Right atrium auricular region (tissue), 2 donors: ENCODE data around the gene HOXD8. TPM values are rescaled to one million over a fixed set of nuclear protein-coding genes. Genes with fewer than 3 reads are reported as not detected.

Experiments
- DNase-seq: peaks from one replicate; pipeline ENCODE4 v3.0.0-alpha.2; 2019; ENCODE audit warnings: low spot score
- H3K27ac ChIP-seq, 2 donors: fragments of 200-600 bp; sonication (generic); 1 replicate in 1 of 2; 2 replicates in 1 of 2; pipeline ENCODE4 v1.5.1; 2016 to 2019
- H3K27me3 ChIP-seq, 2 donors: fragments of 200-600 bp; sonication (generic); one replicate each; pipeline versions ENCODE4 v1.5.1 to v1.6.0; 2017 to 2019
- H3K36me3 ChIP-seq: fragments of 200-600 bp; sonication (generic); one replicate; pipeline ENCODE4 v1.5.1; 2016
- H3K4me1 ChIP-seq, 2 donors: fragments of 200-600 bp; sonication (generic); one replicate each; pipeline versions ENCODE4 v1.5.1 to v1.6.0; 2017 to 2019
- H3K4me3 ChIP-seq, 2 donors: fragments of 200-600 bp; sonication (generic); 1 replicate in 1 of 2; 2 replicates in 1 of 2; pipeline ENCODE4 v1.5.1; 2017 to 2019; ENCODE audit warnings: mild to moderate bottlenecking in 1 of 2, moderate library complexity in 1 of 2
- H3K9me3 ChIP-seq, 2 donors: fragments of 200-600 bp; sonication (generic); one replicate each; pipeline ENCODE4 v1.5.1; 2019
- total RNA-seq, 2 donors: library from RNA; depleted of rRNA; stranded (reverse); fragments of >200 nt; gene quantifications; one replicate each; pipeline ENCODE4 v1.1.0, GENCODE V29; 2016
- TF ChIP-seq, protein P1 (sequence below), 2 donors: fragments of 200-600 bp; sonication (generic); IDR thresholded peaks; one replicate each; pipeline ENCODE4 v1.5.1; 2019; ENCODE audit warnings: antibody characterized with exemption in 2 of 2

HOXD8 gene
- total RNA-seq, 2 donors from 2014 or later: 0.55 to 1.1 TPM

DNA sequence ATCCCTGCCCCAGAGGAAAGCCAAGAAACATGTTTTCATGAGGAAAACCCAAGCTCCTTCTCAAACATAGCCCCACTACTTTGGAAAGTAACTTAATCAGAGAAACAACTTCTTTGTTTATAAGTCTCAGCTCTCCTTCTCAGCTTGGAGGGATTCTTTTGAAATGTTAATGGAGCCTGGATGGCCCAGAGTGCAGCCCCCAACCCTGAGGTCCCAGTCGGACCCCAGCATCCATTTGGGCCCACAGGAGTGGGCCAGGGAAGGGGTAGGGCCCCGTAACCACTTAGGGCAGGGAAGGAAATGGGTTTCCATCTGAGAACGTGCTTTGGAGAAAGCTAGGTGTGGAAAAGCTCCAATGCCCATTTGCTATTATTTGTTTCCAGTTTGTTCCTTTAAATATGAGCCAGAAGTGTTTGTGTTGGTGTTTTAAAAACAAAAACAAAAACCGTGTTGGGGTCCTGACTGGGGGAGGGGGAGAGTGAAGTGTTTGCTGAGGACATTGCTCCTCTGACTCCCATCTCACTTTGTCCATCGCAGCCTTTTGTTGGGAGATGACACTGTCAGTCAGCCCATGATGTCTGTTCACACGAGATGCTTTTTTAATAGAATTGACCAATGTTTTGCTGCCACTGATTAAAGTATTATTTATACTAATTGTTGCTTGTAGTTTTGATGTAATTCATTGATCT lies 26.0 kb downstream of the HOXD8 start:
- Histone ChIP-seq H3K36me3 (no peaks in the 10 kb centered on the region), H3K4me1 (peaks cover 0 to 42% of the 10 kb centered on the region in 2 donors), H3K9me3 (no peaks in the 10 kb centered on the region), H3K27me3 (peaks cover 54 to 56% of the 10 kb centered on the region in 2 donors), H3K27ac (no peak overlapping the region), H3K4me3 (no peak overlapping the region)
- TF ChIP-seq, protein P1, sequence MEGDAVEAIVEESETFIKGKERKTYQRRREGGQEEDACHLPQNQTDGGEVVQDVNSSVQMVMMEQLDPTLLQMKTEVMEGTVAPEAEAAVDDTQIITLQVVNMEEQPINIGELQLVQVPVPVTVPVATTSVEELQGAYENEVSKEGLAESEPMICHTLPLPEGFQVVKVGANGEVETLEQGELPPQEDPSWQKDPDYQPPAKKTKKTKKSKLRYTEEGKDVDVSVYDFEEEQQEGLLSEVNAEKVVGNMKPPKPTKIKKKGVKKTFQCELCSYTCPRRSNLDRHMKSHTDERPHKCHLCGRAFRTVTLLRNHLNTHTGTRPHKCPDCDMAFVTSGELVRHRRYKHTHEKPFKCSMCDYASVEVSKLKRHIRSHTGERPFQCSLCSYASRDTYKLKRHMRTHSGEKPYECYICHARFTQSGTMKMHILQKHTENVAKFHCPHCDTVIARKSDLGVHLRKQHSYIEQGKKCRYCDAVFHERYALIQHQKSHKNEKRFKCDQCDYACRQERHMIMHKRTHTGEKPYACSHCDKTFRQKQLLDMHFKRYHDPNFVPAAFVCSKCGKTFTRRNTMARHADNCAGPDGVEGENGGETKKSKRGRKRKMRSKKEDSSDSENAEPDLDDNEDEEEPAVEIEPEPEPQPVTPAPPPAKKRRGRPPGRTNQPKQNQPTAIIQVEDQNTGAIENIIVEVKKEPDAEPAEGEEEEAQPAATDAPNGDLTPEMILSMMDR (IDR thresholded peaks at IDR 0.05): no peak
- DNase-seq: no peak

DNA sequence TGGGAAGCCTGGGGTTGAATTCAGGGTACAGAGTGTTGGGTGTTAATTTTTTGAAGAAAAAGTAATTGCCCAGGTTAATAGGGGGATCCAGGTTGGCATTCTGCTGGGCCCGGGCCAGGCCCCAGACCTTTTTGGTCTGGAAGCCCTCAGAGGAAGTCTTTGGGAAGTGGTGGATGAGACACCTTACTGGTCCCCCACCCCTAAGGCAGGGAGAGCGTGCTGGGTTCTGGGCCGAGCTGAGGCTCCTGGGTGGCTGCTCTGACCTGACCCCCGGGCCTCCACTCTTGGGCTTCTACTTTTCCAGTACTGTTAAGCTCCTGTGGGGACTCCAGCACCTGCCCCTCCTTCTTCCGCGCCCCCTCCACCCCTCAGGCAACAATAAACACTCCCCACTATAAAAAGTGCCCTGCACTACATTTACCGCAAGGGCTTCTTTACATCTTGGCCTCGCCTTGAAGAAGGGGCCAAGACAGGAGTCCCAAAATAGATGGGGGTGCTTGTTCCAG lies 26.8 kb downstream of the HOXD8 start:
- TF ChIP-seq, protein P1 (IDR thresholded peaks at IDR 0.05): no peak
- DNase-seq: no peak
- Histone ChIP-seq H3K4me1 (peaks cover 0 to 49% of the 10 kb centered on the region in 2 donors), H3K4me3 (no peak overlapping the region), H3K27ac (no peak overlapping the region), H3K36me3 (no peaks in the 10 kb centered on the region), H3K27me3 (peaks cover 51 to 65% of the 10 kb centered on the region in 2 donors), H3K9me3 (no peaks in the 10 kb centered on the region)

DNA sequence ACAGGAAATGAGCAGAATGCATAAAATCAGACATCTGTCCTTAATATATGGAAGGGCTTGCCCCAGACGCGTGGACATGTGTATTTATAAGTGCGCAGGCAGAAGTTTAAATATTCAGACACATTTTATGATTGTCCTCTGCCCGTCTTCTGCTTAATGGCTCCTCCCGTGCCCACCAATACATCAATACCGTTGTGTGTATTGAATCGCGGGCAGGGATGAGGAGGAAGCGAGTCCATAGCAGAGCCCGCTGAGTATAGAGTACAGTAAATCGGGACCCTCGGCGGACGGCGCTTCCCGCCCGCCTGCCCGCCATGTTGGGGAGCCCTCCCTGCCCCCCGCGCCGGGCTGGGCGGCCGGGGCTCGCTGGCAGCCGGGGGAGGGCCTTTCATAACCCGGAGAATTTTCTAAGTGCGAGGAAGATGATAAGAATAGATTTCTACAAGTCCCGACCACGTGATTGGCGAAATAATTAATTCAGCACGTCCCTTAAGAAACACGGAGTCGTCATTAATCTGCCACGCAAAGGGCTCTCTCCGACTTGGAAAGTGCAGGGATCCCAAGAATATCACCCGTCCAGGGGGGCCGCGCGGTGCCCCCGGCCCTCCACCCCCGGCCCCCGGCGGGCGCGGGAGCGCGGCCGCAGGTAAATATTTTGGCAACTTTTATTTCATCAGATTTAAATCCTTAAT lies 27.4 kb downstream of the HOXD8 start, which contains the start of gene HOXD3:
Gene HOXD3, plus strand, starts transcription at position 501 of the 692 bp plus-strand sequence. CDS start 11,808 bp downstream, outside the sequence.
- TF ChIP-seq, protein P1 (IDR thresholded peaks at IDR 0.05): no peak
- no peak for DNase-seq
- Histone ChIP-seq H3K4me1 (peaks cover 0 to 47% of the 10 kb centered on the region in 2 donors), H3K27ac (no peak within 1 kb of the TSS), H3K27me3 (peaks cover 48 to 65% of the 10 kb centered on the region in 2 donors), H3K36me3 (no peaks in the 10 kb centered on the region), H3K4me3 (peak within 1 kb of the TSS in 1 of 2 donors; percentile 7), H3K9me3 (no peaks in the 10 kb centered on the region)

DNA sequence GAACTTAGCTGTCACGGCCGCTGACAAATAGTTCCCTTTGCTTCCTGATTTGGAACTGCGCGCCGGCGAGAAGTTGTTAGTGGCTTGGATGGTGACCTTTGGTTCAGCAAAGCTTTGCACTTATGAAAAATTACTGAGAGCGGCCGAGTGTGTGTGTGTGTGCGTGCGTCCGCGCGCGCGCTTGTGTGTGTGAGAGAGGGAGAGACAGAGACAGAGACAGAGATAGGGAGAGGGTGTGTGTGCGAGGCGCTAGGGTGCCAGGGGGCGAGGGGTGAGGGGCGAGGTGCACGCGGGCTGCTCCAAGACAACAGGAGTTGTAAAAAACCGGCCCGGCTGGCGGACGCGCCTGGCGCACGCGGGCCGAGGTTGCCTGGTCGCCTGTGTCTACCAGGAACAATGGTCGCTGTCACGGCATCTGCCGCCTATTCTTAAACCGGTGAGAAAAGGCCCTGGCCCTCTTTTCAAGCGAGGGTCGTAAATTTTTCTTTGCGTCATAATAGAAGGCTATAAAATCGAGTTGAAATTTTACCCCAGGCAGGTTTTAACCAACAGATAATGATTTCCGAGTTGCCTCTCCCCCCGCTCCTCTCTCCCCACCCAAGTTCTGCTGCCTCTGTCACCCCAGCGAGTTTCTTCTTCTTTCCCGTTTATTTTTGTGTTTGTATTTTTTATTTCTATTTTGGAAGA lies 28.1 kb downstream of the HOXD8 start:
- H3K4me1 ChIP-seq: peaks cover 0 to 47% of the 10 kb centered on the region in 2 donors
- no peaks in the 10 kb centered on the region for H3K9me3 ChIP-seq
- H3K4me3 ChIP-seq: peak overlapping the region in 1 of 2 donors; percentile 7
- no peak for DNase-seq
- no peaks in the 10 kb centered on the region for H3K36me3 ChIP-seq
- no peak overlapping the region for H3K27ac ChIP-seq
- TF ChIP-seq, protein P1 (IDR thresholded peaks at IDR 0.05): no peak
- peaks cover 51 to 67% of the 10 kb centered on the region in 2 donors for H3K27me3 ChIP-seq

DNA sequence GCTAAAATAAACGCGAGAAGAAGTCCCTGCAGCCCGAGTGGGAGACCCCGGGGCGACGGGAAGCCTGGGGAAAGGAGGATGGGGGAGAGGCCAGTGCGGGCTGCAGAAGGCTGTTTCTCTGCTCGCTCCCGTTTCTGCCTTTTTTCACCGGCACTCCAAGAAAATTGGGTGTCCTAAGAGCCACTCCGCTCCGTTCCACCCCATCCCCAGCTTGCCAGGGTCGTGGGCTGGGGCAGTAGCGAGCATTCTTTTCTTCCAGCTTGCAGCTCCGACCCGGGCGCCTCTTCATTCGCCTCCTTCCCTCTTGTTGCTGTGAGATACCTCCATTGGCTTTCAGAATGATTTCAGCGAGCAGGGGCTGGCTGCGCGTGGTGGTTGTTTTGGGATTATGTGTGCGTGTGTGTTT lies 28.7 kb downstream of the HOXD8 start:
- no peak overlapping the region for H3K4me3 ChIP-seq
- H3K4me1 ChIP-seq: peaks cover 0 to 47% of the 10 kb centered on the region in 2 donors
- peaks cover 56 to 72% of the 10 kb centered on the region in 2 donors for H3K27me3 ChIP-seq
- no peaks in the 10 kb centered on the region for H3K36me3 ChIP-seq
- H3K9me3 ChIP-seq: no peaks in the 10 kb centered on the region
- TF ChIP-seq, protein P1 (IDR thresholded peaks at IDR 0.05): no peak
- DNase-seq: no peak
- H3K27ac ChIP-seq: no peak overlapping the region
